ENCODE data around the gene ZBTB9. TPM values are rescaled to one million over a fixed set of nuclear protein-coding genes. Genes with fewer than 3 reads are reported as not detected.

ZBTB9 gene
- total RNA-seq, 1 donor from 2014 or later: 1.5 TPM

DNA sequence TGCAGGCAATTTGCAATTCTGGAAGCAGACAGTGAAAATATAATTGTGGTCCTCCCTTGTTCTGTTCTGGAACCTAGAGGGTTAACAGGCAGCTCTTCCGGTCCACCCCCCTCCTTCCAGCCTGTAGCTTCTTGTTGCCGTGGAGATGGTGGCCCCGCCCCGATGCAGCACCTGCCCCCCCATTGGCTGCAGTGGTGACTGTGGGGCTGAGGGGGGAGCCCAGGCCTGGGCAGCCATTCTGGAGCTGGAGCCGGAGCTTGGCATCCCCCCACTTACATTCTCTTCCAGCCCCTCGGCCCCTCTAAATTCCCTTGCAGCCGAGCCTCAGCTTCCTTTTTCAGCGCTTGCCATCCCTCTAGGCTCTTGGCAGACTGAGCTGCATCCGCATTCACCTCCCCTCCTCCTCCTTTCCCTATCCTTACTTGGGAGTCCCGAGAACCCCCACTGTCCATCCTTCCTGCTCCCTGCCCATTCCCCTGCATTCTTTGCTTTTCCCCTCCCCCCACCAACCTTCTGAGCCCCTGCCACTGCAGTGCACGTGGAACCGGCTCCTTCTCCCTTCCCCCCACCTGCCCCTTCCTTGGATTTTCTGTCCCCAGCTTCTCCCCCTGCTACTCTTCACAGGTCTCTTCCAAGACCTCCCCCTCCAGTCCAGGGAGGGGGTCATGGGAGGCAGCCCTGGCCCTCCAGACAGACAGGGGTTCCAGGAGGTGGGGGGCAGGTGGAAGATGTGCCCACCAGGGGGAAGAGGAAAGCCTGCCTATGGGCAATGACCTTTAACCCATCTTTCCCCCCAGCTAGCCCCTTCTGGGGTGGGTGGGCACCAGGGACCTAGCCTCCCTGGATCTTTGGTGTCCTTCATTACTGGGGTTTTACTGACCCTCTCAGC lies 23.1 kb upstream of the ZBTB9 start:
- H3K27me3 ChIP-seq: no peaks in the 10 kb centered on the region
- H3K4me3 ChIP-seq: peak overlapping the region; percentile 0 to 3
- peak overlapping the region; percentile 37 for H3K27ac ChIP-seq
- DNase-seq (ENCODE audit: extremely low spot score in 2 of 2): no peak
- H3K36me3 ChIP-seq: peaks cover 0 to 8% of the 10 kb centered on the region in 2 donors
- TF ChIP-seq CTCF (IDR thresholded peaks at IDR 0.05): no peak
- no peak for TF ChIP-seq POLR2AphosphoS5 (IDR thresholded peaks at IDR 0.05; ENCODE audit: insufficient read depth in 1 of 2, low read depth in 1 of 2)
- no peak for TF ChIP-seq POLR2A (IDR thresholded peaks at IDR 0.05)
- intact Hi-C loops (cut with DNase I): no loop called here
- no peaks in the 10 kb centered on the region for H3K9me3 ChIP-seq
- peaks cover 64% of the 10 kb centered on the region for H3K4me1 ChIP-seq

DNA sequence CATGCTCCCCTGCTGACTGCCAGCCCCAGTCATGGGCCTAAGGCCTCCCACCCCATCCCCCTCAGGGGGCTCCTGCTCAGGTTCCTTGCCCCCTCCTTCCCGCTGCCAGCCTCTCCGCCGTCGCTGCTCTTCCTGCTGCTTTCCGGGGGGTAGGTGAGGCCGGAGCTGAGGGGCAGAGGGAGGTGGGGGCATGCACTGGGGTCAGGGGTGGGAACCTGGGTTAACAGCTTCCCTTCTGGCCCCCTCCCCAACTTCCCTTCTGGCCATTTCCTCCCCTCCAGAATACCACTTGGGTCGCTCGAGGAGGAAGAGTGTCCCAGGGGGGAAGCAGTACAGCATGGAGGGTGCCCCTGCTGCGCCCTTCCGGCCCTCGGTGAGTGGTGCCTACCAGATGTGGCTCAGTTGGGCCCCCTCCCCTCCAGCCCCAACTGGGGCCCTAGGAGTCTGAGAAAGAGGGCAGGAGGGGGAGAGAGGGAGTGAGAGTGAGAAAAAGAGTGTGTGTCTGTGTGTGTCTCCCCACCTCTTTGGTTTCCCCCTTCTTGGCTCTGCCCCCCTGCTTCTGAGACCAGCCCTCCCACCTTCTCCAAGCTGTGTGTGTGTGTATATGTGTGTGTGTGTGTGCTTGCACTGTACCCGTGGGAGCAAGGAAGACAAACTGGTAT lies 22.4 kb upstream of the ZBTB9 start:
- peaks cover 58% of the 10 kb centered on the region for H3K4me1 ChIP-seq
- TF ChIP-seq POLR2AphosphoS5 (IDR thresholded peaks at IDR 0.05; ENCODE audit: insufficient read depth in 1 of 2, low read depth in 1 of 2) (no peak), POLR2A (IDR thresholded peaks at IDR 0.05) (no peak), CTCF (IDR thresholded peaks at IDR 0.05) (no peak)
- DNase-seq (ENCODE audit: extremely low spot score in 2 of 2): no peak
- no peaks in the 10 kb centered on the region for H3K9me3 ChIP-seq
- intact Hi-C loops (cut with DNase I): no loop called here
- peaks cover 0 to 16% of the 10 kb centered on the region in 2 donors for H3K36me3 ChIP-seq
- peak overlapping the region; percentile 37 for H3K27ac ChIP-seq
- peak overlapping the region in 1 of 2 donors; percentile 0 for H3K4me3 ChIP-seq
- H3K27me3 ChIP-seq: no peaks in the 10 kb centered on the region

DNA sequence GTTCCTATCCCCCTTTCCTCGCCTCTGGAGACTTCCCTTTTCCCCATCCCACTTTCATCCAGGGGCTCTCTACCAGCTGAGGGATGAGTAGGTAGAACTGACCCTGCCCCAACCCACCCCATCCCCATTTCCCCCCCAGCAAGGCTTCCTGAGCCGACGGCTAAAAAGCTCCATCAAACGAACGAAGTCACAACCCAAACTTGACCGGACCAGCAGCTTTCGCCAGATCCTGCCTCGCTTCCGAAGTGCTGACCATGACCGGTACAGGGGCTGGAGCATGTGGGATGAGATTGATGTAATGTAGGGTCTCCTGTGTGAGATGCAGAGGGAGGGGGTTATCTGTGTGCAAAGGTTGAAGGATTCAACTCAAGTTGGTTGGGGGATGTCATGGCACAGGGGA lies 21.8 kb upstream of the ZBTB9 start:
- H3K27me3 ChIP-seq: no peaks in the 10 kb centered on the region
- H3K9me3 ChIP-seq: no peaks in the 10 kb centered on the region
- H3K4me1 ChIP-seq: peaks cover 53% of the 10 kb centered on the region
- H3K36me3 ChIP-seq: peaks cover 0 to 22% of the 10 kb centered on the region in 2 donors
- H3K27ac ChIP-seq: peak overlapping the region; percentile 62
- TF ChIP-seq POLR2AphosphoS5 (IDR thresholded peaks at IDR 0.05; ENCODE audit: insufficient read depth in 1 of 2, low read depth in 1 of 2): no peak
- TF ChIP-seq POLR2A (IDR thresholded peaks at IDR 0.05): no peak
- TF ChIP-seq CTCF (IDR thresholded peaks at IDR 0.05): no peak
- no peak for DNase-seq (ENCODE audit: extremely low spot score in 2 of 2)
- intact Hi-C loops (cut with DNase I): no loop called here
- H3K4me3 ChIP-seq: no peak overlapping the region

- Histone ChIP-seq H3K36me3 (peaks cover 0 to 27% of the 10 kb centered on the region in 2 donors), H3K4me1 (peaks cover 53% of the 10 kb centered on the region), H3K27me3 (no peaks in the 10 kb centered on the region), H3K9me3 (no peaks in the 10 kb centered on the region), H3K4me3 (no peak overlapping the region), H3K27ac (peak overlapping the region; percentile 62)
- TF ChIP-seq POLR2A (IDR thresholded peaks at IDR 0.05): no peak
- intact Hi-C loops (cut with DNase I): no loop called here
- no peak for DNase-seq (ENCODE audit: extremely low spot score in 2 of 2)
Observed at GRCh38 chr6:33433001-33433543, 21.3 kb upstream of the ZBTB9 start.

DNA sequence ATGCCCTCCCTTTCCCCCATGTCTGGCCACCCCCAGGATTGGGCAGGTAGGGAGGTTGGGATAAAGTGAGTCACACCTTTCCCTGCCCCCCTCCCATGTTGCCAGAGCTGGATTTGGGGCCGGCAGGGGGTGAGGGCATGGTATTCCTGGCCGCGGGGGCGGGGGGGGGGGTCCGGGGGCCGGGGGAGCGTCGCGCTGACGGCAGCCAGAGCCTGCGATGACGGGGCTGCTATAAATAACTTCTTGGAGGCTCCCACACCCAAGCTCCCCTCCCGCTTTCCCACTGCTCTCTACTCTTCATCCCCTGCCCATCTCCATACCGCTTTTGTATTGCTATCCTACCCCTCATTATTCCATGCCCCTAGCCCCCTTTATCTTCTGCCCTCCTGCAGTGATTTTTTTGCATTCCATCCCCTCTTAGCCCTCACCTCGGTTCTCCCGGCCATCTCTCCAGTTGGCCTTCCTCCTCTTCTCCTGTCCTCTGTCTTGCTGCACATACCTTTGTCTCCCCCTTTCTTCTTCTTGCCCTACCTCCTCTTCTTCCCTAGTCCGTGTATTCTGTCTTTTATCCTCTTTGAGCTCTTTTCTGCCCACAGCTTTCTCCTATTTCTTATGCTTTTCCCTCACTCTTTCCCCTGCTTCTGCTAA lies 20.7 kb upstream of the ZBTB9 start:
- H3K4me1 ChIP-seq: peaks cover 48% of the 10 kb centered on the region
- peak overlapping the region; percentile 62 for H3K27ac ChIP-seq
- H3K9me3 ChIP-seq: no peaks in the 10 kb centered on the region
- no peaks in the 10 kb centered on the region for H3K27me3 ChIP-seq
- H3K36me3 ChIP-seq: peaks cover 0 to 33% of the 10 kb centered on the region in 2 donors
- intact Hi-C loops (cut with DNase I): no loop called here
- TF ChIP-seq POLR2A (IDR thresholded peaks at IDR 0.05) (no peak), POLR2AphosphoS5 (IDR thresholded peaks at IDR 0.05; ENCODE audit: insufficient read depth in 1 of 2, low read depth in 1 of 2) (no peak), CTCF (IDR thresholded peaks at IDR 0.05) (no peak)
- no peak for DNase-seq (ENCODE audit: extremely low spot score in 2 of 2)
- H3K4me3 ChIP-seq: no peak overlapping the region

All from vagina (tissue), 2 donors.